Endometrium (tissue), 2 donors: ENCODE data around the gene IGFALS.

Source experiments
- FAIRE-seq: peaks from 2 replicates; lab custom pipeline; 2012; peaks lifted over from hg19 to GRCh38; lab: Jason Lieb, UNC
- donor health status: control.
- donor health status: control.

IGFALS gene

DNA sequence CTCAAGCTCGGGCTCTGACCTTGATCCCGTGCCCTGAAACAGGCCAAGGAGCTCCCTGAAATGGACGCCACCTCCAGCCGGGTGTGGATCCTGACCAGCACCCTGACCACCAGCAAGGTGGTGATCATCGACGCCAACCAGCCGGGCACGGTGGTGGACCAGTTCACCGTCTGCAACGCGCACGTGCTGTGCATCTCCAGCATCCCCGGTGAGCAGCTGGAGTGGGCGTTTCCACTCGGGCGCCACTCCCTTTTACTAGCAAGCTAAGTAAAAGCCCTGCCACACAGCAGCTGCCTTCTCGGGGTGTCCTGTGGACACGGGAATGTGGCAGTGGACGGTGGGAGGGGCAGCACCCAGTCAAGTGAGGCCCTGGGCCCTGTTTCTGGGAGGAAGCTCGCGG is 28.5 kb downstream of the IGFALS start:
- FAIRE-seq: no peak

DNA sequence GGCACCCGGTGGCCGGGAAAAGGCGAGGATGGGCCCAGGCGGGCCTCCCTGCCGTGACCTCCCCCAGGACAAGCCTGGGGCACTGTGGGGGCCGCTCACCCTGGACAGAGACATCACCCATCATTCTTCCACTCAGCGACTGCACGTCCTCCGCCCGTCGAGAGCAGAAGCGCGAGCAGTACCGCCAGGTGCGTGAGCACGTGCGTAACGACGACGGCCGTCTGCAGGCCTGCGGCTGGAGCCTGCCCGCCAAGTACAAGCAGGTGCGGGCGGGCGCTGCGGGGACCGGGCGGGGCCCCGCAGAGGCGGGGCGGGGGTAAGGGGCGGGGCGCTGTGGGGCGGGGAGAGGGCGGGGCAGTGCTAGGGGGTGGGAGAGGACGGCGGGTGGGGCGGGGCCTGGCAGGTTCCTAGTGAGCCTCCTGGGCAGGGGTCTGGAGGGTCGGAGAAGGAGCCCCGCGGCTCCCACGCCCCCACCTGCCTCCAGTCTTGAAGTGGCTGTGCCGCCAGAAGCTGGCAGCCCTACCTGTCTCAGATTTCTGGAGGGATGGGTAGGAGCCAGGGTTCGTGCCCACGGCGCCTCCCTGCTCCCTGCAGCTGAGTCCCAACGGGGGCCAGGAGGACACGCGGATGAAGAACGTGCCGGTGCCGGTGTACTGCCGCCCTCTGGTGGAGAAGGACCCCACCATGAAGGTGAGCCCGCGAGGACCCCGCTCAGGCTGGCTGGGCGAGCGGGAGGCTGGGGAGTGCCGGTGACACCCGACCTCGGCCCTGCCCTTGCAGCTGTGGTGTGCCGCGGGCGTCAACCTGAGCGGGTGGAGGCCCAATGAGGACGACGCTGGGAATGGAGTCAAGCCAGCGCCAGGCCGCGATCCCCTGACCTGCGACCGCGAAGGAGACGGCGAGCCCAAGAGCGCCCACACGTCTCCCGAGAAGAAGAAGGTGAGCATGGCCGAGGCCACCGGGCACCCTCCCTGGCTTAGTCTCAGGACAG is 29.7 kb downstream of the IGFALS start:
- FAIRE-seq: no peak

DNA sequence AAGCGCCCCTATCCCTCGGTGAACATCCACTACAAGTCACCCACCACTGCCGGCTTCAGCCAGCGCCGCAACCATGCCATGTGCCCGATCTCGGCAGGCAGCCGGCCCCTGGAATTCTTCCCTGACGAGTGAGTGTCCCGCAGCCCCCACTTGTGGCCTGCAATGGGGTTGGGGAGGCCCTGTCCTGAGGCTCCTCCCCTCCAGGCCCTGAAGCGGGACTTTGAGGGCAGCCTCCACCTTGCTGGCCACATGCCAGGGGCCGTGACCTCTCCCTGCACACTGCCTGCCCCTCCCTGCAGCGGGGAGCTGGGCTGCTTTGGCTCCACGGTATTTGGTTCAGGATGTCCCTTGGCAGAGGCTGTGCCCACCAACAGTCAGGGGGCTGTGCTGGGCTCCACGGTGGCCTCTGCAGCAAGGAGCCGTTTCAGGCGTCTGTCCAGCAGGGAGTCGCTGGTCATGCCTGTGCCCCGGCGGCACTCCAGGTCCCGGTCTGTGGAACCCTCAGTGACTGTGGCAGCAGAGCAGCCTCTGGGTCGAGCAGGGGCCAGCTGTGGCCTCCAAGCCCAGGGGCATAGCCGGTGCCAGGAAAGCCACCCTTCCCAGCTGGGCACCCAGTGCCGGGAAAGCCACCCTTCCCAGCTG is 30.5 kb downstream of the IGFALS start:
- FAIRE-seq: no peak

DNA sequence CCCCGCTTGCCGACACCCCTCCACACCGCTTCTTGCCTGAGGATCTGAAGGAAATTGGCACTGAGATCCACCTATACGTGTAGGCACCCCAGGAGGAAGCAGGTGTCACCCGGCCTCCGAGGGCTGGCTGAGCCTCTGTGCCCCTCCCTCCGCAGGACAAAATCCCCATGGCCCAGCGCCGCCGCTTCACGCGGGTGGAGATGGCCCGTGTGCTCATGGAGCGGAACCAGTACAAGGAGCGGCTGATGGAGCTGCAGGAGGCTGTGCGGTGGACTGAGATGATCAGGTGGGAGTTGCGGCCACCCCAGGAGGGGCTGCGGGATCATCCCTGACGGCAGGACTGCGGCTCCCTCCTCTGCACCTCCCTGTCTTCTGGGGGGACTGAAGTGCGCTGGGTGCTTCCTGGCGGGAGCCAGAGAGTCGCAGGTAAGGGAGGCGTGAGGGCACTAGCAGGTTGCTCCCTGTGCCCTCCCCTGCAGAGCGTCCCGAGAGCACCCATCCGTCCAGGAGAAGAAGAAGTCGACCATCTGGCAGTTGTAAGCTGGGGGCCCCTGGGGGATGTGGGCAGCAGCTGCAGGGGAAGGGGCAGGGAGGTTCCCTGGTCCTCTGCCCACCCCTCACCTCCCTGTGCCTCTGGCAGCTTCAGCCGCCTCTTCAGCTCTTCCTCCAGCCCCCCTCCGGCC is 31.2 kb downstream of the IGFALS start:
- FAIRE-seq: no peak

DNA sequence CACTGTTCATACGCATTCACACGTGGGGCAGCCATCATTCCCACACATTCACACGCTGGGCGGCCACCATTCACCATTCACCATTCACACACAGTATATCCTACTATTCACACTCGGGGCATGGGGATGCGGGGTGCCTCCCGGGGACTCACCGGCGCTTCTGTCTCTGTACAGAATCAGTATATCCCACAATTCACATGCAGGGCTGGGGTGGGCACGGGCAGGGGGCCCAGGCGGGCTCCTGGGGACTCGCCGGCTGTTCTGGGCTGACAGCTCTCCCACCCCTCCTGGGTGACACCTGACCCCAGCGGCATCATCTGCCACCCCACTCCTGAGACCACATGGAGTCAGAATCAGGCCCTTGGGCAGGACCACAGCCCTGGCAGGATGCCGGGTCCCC is 31.8 kb downstream of the IGFALS start:
- FAIRE-seq: no peak

DNA sequence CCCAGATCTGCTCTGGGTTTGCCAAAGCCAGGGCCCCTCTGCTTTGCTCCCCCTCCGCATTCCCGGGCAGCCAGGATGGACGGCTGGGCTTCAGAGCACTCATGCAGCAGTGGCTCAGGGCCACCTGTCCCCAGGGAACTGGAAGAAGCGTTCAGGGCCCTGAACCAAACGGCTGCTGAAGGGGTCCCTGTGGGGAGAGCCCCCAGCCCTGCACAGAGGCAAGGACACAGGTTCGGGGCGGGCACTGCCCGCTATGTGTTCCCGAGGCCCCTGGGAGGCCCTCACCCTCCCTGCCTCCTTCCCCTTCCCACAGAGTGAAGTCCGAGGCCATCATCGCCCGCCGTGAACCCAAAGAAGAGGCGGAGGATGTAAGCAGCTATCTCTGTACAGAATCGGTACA is 32.6 kb downstream of the IGFALS start:
- FAIRE-seq: no peak

DNA sequence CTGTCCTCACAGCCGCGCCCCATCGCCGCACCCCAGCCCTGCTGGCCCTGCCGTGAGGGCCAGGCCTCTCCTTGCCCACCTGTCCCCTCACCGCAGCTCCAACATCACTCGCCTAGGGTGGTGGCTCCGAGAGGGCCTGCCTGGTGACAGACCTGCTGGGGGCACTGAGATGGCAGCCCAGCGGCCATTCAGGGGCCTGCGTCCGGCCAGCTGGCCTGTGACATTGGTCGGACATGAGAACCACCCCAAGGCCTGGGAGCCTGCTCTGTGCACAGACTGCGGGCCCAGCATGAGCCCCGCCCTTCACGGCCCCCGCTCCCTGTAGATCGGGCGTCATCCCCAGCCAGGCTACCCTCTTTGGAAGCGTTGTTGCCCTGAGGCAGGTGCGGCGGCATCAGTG is 34.0 kb downstream of the IGFALS start:
- FAIRE-seq: no peak

DNA sequence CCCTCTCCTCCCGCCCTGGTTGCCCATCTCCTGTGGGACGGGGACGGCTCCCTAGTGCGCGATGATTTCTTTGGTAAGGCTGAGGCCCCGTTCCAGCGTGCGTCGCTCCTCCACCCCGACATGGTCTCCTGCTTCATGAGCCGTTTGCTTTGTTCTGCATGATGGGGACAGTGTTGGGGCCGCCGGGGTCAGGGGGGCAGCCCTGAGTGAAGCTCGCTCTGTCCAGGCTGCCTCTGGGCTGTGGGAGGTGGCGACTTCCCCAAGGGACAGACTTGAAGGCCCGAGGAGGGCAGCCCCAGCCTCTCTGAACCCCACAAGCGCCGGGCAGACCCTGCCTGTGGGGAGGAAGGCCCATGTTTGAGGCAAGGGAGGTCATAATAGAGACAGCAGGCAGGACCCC is 34.6 kb downstream of the IGFALS start:
- FAIRE-seq: no peak

DNA sequence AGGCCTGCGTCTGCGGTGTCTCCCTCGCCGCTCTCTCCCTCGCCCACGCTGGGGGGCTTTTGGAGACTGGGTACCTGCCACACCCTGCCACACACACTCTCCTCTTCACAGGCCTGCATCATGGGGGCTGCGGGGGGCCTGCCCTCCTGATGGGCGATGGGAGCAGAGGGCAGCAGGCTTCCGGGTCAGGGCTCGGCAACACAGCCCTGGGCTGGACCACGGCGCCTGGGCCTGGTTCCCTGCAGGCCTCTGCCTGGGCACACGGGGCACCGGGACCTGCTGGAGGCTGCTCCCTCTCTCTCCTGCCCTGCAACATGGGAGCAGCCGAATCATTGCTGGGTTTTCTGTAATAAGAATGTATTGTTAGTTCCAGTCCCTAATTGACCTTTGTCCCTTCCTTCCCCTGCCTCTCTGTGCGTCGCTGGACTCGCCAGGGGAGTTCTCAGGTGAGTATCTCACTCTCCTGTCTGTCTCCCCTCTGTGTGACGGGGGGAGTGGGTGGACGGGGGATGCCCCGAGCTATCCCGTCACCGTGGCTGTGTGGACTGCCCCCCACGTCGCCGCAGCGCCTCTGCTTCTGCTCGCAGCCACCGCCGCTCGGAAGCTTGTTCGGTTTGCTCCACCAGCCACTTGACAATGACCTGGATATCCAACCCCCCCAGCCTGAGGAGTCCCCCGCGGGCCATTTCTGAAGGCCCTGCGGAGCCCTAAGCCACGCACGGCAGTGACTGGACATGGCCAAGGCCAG is 35.6 kb downstream of the IGFALS start:
- no peak for FAIRE-seq

DNA sequence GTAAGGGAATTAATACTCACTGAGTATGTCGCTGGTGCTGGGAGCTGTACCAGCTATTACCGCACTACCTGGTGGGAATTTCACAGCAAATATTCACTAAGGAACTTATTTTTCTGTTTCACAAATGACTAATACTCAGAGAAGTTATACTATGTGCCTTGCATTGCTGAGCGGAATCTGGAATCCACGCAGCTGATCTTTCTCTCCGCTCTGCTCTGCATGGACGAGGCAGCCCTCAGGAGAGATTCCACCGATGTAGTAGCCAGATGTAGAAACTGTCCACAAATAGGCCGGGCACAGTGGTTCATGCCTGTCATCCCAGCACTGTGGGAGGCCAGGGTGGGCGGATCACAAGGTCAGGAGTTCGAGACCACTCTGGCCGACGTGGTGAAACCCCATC is 39.3 kb downstream of the IGFALS start:
- no peak for FAIRE-seq

DNA sequence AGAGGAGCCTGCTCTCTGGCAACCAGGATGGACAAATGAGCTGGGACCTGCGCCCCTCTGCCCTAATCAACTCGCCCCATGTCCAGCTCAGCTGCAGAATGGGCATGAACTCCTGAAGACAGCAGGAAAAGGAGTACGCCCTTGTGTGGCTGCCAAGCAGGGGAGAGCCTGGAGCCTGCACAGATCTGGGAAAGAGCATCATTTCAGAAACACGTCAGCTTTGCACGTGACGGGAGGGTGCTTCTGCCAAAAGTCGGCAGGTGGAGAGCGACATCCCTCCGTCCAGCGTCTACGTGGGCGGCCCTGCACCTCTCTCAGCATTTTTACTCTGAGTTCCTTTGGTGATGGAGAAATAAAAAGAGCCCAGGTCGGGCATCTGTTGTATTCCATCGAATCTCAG is 40.7 kb downstream of the IGFALS start:
- FAIRE-seq: no peak

DNA sequence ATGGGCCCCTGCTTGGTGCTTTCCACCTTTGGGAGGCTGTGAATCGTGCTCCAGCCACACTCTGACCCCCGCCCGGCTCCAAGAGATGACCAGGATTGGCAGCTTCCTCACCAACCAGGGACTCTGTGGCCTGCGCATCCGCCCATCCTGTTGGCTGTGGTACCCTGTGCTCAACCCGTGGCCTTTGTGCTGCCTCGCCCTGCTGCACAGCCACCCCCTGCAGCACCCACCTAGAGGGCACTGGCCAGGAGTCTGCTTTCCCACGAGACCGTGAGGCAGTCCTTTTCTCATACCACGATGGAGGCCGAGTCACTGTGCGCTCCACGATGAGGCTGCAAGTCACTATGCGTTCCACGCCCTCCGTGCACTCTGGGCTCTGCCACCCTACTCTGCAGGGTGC is 41.6 kb downstream of the IGFALS start:
- no peak for FAIRE-seq

DNA sequence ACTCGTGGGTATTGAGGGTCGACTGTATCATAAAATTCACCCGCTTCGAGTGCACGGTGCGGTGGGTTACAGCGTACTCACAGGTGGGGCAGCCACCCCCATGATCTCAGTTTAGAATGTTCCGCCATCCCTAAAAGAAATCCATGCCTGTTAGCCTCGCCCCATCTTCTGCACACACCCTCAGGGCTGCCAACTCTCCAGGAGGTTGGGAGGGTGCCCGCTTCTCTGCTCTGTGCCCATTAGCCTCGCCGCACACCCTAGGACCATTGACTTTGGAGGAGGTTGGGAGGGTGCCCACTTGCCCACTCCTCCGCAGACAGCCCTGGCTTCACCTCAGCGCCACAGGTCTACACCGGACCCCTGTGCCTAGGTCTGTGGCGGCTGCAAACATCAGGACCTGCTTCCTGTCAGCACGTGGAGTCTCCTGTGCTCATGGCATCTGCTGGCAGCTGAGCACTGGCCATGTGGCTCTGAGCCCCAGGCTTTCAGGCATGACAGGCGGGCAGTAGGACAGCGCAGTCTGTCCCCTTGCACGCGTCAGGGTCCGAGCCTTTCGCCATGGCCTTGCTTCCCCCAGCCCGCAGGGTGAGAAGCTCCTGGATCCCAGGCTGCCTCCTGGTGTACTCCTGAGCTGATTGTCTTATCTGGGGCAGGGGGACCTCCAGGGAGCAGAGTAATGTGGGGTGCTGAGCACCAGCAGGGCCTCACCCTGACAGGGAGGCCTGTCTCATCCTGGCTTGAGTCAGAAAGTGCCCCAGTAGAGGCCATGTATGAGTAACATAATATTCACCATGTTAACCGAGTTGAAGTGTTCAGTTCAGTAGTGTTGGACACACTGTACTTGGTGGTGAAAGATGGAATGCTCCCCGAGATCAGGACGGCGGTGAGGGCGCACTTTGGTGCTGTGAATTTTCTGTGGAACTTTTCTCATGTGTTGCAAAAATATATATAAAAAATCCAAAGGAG is 44.1 kb downstream of the IGFALS start:
- FAIRE-seq: no peak

DNA sequence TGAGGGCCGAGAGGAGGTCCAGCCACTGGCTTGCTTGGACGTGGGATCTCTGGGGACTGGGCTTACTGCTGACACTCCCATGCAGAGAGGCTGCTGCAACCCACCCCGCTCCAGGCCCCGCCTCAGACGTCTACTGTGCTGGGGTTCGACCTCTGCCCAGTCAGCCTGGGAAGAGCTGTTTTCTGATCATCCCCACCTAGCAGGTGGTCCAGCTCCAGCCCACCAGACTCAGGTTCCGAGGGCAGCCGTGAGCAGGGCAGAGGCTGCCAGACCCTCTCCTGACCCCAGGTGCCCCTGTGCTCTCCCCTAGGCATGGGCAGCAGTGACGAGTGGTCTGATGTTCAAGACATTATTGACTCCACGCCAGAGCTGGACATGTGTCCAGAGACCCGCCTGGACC is 45.6 kb downstream of the IGFALS start:
- no peak for FAIRE-seq

DNA sequence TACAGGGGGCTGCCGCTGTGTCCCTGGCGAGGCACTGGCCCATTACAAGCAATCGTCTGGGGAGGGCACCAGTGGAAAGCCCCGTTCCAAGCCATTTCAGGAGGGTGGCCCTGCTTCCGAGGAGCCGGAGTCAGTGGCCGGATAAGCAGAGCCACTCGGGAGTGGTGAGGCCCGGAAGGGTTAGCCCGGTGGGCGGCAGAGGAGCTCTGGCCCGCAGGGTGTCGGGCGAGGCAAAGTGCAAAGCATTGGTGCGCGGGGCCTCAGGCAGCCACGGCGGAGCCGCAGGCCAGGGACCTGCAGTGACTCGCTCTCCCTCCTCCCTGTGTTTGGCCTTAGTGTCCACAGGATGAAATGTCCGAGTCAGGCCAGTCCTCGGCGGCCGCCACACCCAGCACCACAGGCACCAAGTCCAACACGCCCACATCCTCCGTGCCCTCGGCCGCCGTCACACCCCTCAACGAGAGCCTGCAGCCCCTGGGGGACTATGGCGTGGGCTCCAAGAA is 46.8 kb downstream of the IGFALS start:
- FAIRE-seq: no peak

DNA sequence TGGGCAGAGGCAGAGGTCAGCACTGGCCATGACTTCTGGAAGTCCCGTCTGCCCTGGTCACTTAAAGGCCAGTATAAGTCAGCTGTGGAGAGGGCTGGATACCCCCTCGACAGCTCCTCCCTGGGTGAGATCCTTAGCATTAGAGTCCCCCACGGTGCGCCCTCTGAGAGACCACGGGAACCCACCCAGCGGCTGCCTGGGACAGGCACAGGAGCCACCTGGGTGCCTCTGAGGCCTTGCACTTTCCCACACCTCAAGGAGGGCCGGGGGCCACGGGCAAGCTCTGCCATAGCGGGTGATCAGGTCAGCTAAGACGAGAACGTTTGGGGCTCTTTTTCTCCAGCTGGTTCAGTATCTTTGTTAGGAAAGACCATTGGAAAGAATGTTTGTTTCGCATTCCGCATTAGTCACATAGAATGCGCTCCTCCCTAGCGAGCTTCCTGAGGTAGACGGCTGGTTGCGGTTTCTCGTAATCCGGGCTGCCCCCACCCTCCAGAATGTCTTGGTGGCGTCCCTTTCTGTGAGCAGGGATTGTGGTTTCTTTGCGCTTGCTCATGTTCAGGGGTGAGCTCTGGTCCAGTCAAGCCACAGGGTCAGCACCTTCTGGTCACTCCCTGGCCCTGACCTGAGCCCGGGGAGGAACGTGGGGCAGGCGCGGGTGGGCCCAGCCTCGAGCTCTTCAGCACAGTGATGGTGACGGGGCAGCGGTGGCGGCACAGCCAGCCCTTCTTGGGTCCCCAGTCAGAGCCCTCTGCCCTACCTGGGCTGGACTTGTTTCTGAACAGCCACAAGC is 47.4 kb downstream of the IGFALS start:
- no peak for FAIRE-seq

DNA sequence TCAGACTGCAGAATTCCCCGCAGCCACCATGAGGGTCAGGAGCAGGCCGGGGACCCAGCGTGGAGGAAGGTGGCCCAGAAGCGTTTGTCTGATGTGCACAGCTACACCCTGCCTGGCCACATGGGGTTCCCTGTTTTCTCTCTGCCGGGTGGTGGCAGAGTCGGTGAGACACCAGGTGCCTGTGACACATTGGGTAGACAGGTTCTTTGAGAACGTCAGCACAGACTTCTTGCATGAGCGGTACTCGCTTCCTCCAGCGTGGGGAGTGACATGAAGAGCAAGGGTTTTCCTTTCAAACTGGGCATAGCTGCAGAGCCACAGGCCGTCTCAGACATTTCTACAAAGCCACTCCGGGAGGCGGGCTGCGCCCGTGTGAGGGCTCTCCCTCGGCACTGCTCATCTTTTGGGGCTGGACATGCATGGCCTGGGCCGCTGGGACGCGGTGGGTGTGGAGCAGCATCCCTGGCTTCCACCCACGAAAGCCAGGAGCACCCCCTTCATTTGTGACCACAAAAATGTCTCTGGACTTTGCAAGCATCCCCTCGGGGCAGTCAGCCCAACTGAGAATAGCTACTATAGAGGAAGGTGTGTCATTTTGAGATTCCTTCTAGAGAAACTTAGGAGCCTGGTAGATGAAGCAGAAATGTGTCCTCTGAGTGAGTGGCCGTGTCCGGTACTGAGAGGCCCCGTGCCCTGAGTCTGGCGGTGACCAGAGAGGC is 48.2 kb downstream of the IGFALS start:
- no peak for FAIRE-seq

DNA sequence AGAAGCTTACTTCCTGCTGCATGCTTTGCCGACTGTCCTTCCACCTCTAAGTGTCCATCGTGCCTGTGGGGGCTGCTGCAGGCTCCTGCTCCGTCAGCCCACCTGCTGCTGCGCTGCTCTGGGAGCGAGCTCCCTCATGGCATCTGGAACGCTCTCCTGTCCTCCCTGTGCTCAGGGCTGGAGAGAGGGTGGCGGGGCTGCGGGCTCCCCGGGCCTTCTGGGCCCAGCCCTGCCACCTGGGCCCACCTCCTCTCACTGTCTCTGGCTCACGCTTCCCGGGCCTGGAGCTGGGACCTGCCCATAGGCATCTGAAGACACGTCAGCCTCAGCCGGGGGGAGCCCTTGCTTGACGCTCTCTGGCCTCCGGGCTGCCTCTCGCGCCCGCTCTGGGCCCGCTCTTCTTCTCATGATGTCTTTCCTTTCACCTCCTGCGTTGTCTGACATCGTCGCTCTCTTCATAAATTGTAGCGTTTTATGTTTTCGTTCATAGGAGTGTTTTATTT is 49.1 kb downstream of the IGFALS start:
- no peak for FAIRE-seq
